Small intestine (tissue), 7 donors: ENCODE data around the gene EMC10. TPM values are rescaled to one million over a fixed set of nuclear protein-coding genes. Genes with fewer than 3 reads are reported as not detected.

ENCODE experiments used
- DNase-seq, 2 donors: peaks; one replicate each; pipeline versions ENCODE4 v3.0.0 to v3.0.0-alpha.2; 2013
- FAIRE-seq: peaks from 2 replicates; lab custom pipeline; 2012; peaks lifted over from hg19 to GRCh38; lab: Jason Lieb, UNC
- H3K27ac ChIP-seq, 3 donors: one replicate each; pipeline ENCODE4 v1.5.1; 2013; ENCODE audit warnings: low read length in 2 of 3, mild to moderate bottlenecking in 2 of 3, control low read depth in 1 of 3, inconsistent platforms in 1 of 3, low read depth in 1 of 3, moderate library complexity in 1 of 3
- H3K27me3 ChIP-seq, 3 donors: one replicate each; pipeline ENCODE4 v1.6.1; 2013; ENCODE audit warnings: low read length in 3 of 3, inconsistent platforms in 1 of 3; ENCODE audit not compliant: control insufficient read depth in 3 of 3, insufficient read depth in 3 of 3
- H3K36me3 ChIP-seq, 3 donors: one replicate each; pipeline ENCODE4 v1.6.1; 2013; ENCODE audit warnings: low read length in 3 of 3, inconsistent platforms in 1 of 3, low read depth in 1 of 3, mild to moderate bottlenecking in 1 of 3, moderate library complexity in 1 of 3; ENCODE audit not compliant: control insufficient read depth in 3 of 3, insufficient read depth in 2 of 3
- H3K4me1 ChIP-seq, 3 donors: one replicate each; pipeline ENCODE4 v1.6.1; 2013; ENCODE audit warnings: low read length in 2 of 3, inconsistent platforms in 1 of 3, low read depth in 1 of 3, mild to moderate bottlenecking in 1 of 3, moderate library complexity in 1 of 3; ENCODE audit not compliant: control insufficient read depth in 3 of 3, insufficient read depth in 2 of 3
- H3K4me3 ChIP-seq, 3 donors: one replicate each; pipeline ENCODE4 v1.5.1; 2013; ENCODE audit warnings: low read length in 3 of 3, control low read depth in 1 of 3, inconsistent platforms in 1 of 3, low read depth in 1 of 3, mild to moderate bottlenecking in 1 of 3, moderate library complexity in 1 of 3
- H3K9me3 ChIP-seq, 2 donors: one replicate each; pipeline ENCODE4 v1.6.1; 2013; ENCODE audit warnings: low read depth in 1 of 2, low read length in 1 of 2; ENCODE audit not compliant: control insufficient read depth in 2 of 2, insufficient read depth in 1 of 2
- WGBS, 3 donors: extraction: QIAGEN DNeasy Blood & Tissue Kit; methylation state at CpG; one replicate each; pipeline ENCODE4 v1.1.7; 2013; 5-methylcytosine and 5-hydroxymethylcytosine counted together
- polyA plus RNA-seq, 4 donors: library from polyadenylated mRNA; stranded (reverse) in 3 of 4; unstranded in 1 of 4; fragments of 200-250 nt in 3 of 4; fragments of 120-200 nt in 1 of 4; gene quantifications; one replicate each; pipeline versions ENCODE4 v1.2.1 to v1.2.3, GENCODE V29; 2013
- donor health status: healthy with polysubstance abuse.
- donor health status: control.
- donor health status: control.
- donor health status: Bipolar disorder and iron deficiency.
- donor health status: healthy.

EMC10 gene
- polyA plus RNA-seq, 4 donors: 53.7 to 164 (median 116) TPM

- DNase-seq (no peak), FAIRE-seq (no peak)
- WGBS, 3 donors: 88 to 91% (median 89%) methylated on average over 11 of the region's 11 CpGs
These were observed 33.1 kb downstream of the EMC10 start for GRCh38 chr19:50509366-50509765.

GRCh38 chr19:50510121-50510670 is 33.9 kb downstream of the EMC10 start:
- H3K4me1 ChIP-seq: peaks cover 1 to 13% (median 2%) of the 10 kb centered on the region in 3 donors
- H3K36me3 ChIP-seq: peaks cover 0 to 5% (median 2%) of the 10 kb centered on the region in 3 donors
- H3K4me3 ChIP-seq: peak overlapping the region; percentile 58 to 82 (median 60)
- H3K27me3 ChIP-seq: no peaks in the 10 kb centered on the region
- DNase-seq (no peak), FAIRE-seq (no peak)
- H3K9me3 ChIP-seq: no peaks in the 10 kb centered on the region
- peak overlapping the region; percentile 56 to 86 (median 70) for H3K27ac ChIP-seq
- WGBS, 3 donors: 54 to 64% (median 58%) methylated on average over 21 to 26 of the region's 26 CpGs

More at GRCh38 chr19:50509366-50509765, 33.1 kb downstream of the EMC10 start:
- Histone ChIP-seq H3K4me3 (no peak overlapping the region), H3K4me1 (peaks cover 1 to 13% (median 2%) of the 10 kb centered on the region in 3 donors), H3K27me3 (no peaks in the 10 kb centered on the region), H3K36me3 (peaks cover 0 to 5% (median 2%) of the 10 kb centered on the region in 3 donors), H3K27ac (no peak overlapping the region), H3K9me3 (no peaks in the 10 kb centered on the region)

- Histone ChIP-seq H3K36me3 (peaks cover 0 to 5% (median 2%) of the 10 kb centered on the region in 3 donors), H3K4me1 (peaks cover 1 to 13% (median 2%) of the 10 kb centered on the region in 3 donors), H3K27ac (peak overlapping the region; percentile 56 to 86 (median 70)), H3K4me3 (peak overlapping the region; percentile 58 to 82 (median 60)), H3K9me3 (no peaks in the 10 kb centered on the region), H3K27me3 (no peaks in the 10 kb centered on the region)
- DNase-seq (no peak), FAIRE-seq (no peak)
- WGBS, 3 donors: 5 to 6% (median 6%) methylated on average over 10 of the region's 10 CpGs
These were observed 34.4 kb downstream of the EMC10 start for GRCh38 chr19:50510700-50511068.

- FAIRE-seq: no peak
- H3K36me3 ChIP-seq: peaks cover 0 to 1% (median 0%) of the 10 kb centered on the region in 3 donors
These were observed 34.9 kb downstream of the EMC10 start, which contains the start of gene JOSD2 for GRCh38 chr19:50511069-50511822. Gene JOSD2 (minus strand): TSS chr19:50511191. CDS start chr19:50510431, 760 bp downstream.

GRCh38 chr19:50512112-50512998 is 36.0 kb downstream of the EMC10 start:
- WGBS, 3 donors: 80 to 88% (median 84%) methylated on average over 30 to 36 of the region's 36 CpGs
- no peaks in the 10 kb centered on the region for H3K36me3 ChIP-seq
- H3K4me1 ChIP-seq: peaks cover 1 to 13% (median 2%) of the 10 kb centered on the region in 3 donors
- peaks cover 0 to 4% (median 0%) of the 10 kb centered on the region in 3 donors for H3K27me3 ChIP-seq
- DNase-seq (no peak), FAIRE-seq (no peak)
- H3K4me3 ChIP-seq: peak overlapping the region in 1 of 3 donors; percentile 58
- no peaks in the 10 kb centered on the region for H3K9me3 ChIP-seq
- no peak overlapping the region for H3K27ac ChIP-seq

More at GRCh38 chr19:50511069-50511822, 34.9 kb downstream of the EMC10 start, which contains the start of gene JOSD2:
- peak within 1 kb of the TSS; percentile 58 to 82 (median 60) for H3K4me3 ChIP-seq
- H3K4me1 ChIP-seq: peaks cover 1 to 13% (median 2%) of the 10 kb centered on the region in 3 donors
- H3K9me3 ChIP-seq: no peaks in the 10 kb centered on the region
- peak within 1 kb of the TSS; percentile 69 to 86 (median 70) for H3K27ac ChIP-seq
- no peaks in the 10 kb centered on the region for H3K27me3 ChIP-seq
- DNase-seq: peak; percentile 99
- 1% methylated on average over 69 of the region's 69 CpGs for WGBS, 3 donors

GRCh38 chr19:50512999-50513745 is 36.9 kb downstream of the EMC10 start:
- Histone ChIP-seq H3K9me3 (no peaks in the 10 kb centered on the region), H3K27ac (no peak overlapping the region), H3K4me3 (peak overlapping the region in 1 of 3 donors; percentile 14), H3K36me3 (no peaks in the 10 kb centered on the region), H3K27me3 (peaks cover 0 to 4% (median 0%) of the 10 kb centered on the region in 3 donors), H3K4me1 (peaks cover 1 to 13% (median 2%) of the 10 kb centered on the region in 3 donors)
- DNase-seq: no peak
- WGBS, 3 donors: 42 to 67% (median 46%) methylated on average over 12 of the region's 12 CpGs
- FAIRE-seq: no peak

- peaks cover 1 to 13% (median 2%) of the 10 kb centered on the region in 3 donors for H3K4me1 ChIP-seq
- 25 to 53% (median 40%) methylated on average over 14 to 22 of the region's 22 CpGs for WGBS, 3 donors
- H3K9me3 ChIP-seq: no peaks in the 10 kb centered on the region
- peaks cover 0 to 3% (median 0%) of the 10 kb centered on the region in 3 donors for H3K36me3 ChIP-seq
- no peak within 1 kb of the TSS for H3K27ac ChIP-seq
- FAIRE-seq (no peak), DNase-seq (no peak)
- peak within 1 kb of the TSS in 1 of 3 donors; percentile 14 for H3K4me3 ChIP-seq
- peaks cover 0 to 4% (median 0%) of the 10 kb centered on the region in 3 donors for H3K27me3 ChIP-seq
These were observed 37.5 kb downstream of the EMC10 start, which contains the start of gene ASPDH for GRCh38 chr19:50513746-50514345. Gene ASPDH (minus strand): TSS chr19:50513913. CDS start chr19:50513823, 90 bp downstream.
